NCI-H69 (cell line): ENCODE data around the gene AP1M2.
"Not testable (repeated sequence)": the region's sequence is repeated elsewhere in the genome, so short reads cannot be mapped to it uniquely, and the experiment has no call there.

ENCODE experiments used
- DNase-seq: peaks from one replicate; lab custom pipeline; 2025; lab: John Stamatoyannopoulos, UW

AP1M2 gene

GRCh38 chr19:10538204-10538983 lies 48.7 kb downstream of the AP1M2 start:
- DNase-seq: no peak

- no peak for DNase-seq
These were observed 49.4 kb downstream of the AP1M2 start for GRCh38 chr19:10537668-10538067.

DNA sequence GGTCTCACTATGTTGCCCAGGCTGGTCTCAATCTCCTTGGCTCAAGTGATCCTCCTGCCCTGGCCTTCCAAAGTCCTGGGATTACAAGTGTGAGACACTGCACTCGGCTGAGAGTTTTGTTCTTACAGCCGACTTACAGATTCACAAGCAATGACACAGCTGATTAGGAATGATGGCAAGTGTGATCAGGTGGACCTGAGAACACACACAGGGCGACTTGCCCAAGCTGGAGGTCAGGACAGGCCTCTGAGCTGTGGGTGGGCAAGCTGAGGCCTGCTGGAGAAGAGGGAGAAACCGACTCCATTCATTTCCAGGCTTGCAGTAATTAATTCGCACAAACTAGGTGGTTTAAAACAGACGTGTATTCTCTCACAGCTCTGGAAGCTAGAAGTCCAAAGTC lies 51.5 kb downstream of the AP1M2 start:
- no peak for DNase-seq

- DNase-seq: no peak
These were observed 53.3 kb downstream of the AP1M2 start for GRCh38 chr19:10533646-10534386.

DNA sequence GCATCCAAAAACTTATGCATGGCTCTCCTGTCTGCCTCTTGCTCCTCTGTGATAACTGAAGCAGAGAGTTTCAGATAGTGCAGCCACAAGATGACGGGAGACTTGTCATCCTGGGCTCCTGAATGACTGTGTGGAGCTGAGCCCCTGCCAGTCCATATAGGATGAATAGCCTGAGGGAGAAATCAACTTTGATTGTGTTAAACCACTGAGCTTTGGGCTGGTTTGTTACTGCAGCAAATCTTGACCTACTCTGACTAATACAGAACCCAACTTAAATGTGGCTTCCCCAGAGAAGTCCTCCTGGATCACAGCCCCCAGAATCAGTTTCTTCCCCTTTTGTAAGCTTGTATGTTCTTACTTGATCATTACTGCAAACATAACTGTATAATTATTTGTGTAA lies 54.7 kb downstream of the AP1M2 start:
- no peak for DNase-seq

DNA sequence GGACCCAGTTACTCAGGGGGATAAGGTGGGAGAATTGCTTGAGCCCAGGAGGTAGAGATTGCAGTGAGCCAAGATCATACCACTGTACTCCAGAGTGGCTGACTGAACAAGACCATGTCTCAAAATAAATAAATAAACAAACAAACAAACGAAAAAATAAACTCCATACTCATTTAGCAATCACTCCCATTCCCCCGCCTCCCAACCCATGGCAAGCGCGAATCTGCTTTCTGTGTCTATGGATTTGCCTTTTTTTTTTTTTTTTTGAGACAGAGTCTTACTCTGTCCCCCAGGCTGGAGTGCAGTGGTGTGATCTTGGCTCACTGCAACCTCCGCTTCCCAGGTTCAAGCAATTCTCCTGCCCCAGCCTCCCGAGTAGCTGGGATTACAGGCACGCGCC lies 60.2 kb downstream of the AP1M2 start:
- not testable (repeated sequence) for DNase-seq

DNA sequence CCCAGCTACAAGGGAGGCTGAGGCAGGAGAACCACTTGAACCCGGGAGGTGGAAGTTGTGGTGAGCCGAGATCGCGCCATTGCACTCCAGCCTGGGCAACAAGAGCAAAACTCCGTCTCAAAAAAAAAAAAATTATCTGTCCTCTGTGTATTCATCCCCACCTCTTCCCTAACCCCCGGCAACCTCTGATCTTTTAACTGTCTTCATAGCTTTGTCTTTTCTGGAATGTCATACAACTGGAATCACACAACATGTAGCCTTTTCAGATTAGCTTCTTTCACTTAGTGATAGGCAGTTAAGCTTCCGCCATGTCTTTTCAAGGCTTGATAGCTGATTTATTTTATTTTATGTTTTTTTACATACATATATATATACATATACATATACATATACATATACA lies 61.5 kb downstream of the AP1M2 start:
- DNase-seq: no peak

- DNase-seq: no peak
These were observed 63.9 kb downstream of the AP1M2 start for GRCh38 chr19:10523135-10523636.
